ENCODE measurements around the gene ABCA6.

The ABCA6 gene

DNA sequence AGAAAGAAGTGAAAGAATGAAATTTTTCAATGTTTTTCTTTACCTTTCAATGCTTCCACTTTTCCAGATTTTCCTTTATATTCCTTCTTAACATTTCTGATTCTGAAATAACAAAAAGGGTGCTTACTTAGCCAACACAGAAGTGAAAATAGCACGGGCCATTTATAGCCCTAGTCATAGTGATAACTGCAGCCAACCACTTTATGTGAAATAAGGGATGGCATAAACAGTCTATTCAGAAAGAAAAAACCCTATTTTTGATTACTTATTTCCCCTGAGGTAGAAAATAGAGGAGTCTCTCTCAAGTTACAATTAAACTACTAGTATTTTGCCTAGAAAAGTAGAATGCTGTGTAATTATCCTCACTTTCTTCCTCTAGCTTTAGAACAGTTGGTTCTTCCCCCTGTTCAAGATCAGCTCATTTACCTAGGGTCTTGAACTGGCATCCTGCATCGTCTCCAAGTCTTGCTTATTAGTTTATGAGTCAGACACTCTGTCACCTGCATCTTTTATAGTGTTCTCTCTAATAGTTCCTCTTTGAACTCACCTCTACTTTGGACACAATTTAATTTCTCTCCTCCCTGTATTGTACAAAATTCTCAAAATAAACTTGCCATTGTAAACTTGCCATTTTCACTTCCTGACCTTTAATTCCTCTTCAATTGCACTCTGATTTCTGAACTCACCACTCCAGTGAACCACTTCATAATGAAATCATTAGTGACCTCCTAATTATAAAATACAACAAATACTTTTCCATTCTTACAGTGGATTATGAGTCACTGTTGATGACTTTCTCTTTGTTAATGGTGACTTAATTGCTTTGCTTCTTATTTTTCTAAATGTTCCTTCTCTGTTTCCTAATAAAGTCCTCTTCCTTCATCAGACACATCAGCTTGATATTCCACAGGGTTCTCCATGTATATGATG is 23.6 kb downstream of the ABCA6 start:
- no CpG with 5 or more reads among the region's 2 CpGs for WGBS (ENCODE audit: extremely low coverage, insufficient coverage, insufficient read length)
- Histone ChIP-seq H3K27ac (ENCODE audit: low read depth, low read length) (no peak overlapping the region), H2AK5ac (ENCODE audit: low read length) (no peak overlapping the region), H4K12ac (ENCODE audit: low read depth, low read length) (no peak overlapping the region), H3K4me3 (ENCODE audit: low read depth, low read length) (no peak overlapping the region), H3K27me3 (ENCODE audit: insufficient read depth, low read length) (no peaks in the 10 kb centered on the region), H4K8ac (ENCODE audit: low read depth, low read length) (no peak overlapping the region), H2BK12ac (ENCODE audit: low read length) (no peak overlapping the region), H3K36me3 (ENCODE audit: control insufficient read depth in 1 of 2, insufficient read depth in 2 of 2, low read length in 2 of 2) (no peaks in the 10 kb centered on the region), H3K4ac (ENCODE audit: low read depth, low read length) (no peak overlapping the region), H3K9me3 (ENCODE audit: insufficient read depth, low read depth, low read length) (no peaks in the 10 kb centered on the region), H2AFZ (ENCODE audit: insufficient read depth, low read length, poor library complexity) (no peak overlapping the region), H2BK120ac (ENCODE audit: insufficient read depth, low read length, poor library complexity) (no peak overlapping the region), H3K4me1 (ENCODE audit: control insufficient read depth in 1 of 2, insufficient read depth in 2 of 2, low read length in 2 of 2) (no peaks in the 10 kb centered on the region), H3K18ac (ENCODE audit: low read length) (no peak overlapping the region), H2BK5ac (ENCODE audit: low read depth, low read length, poor library complexity) (no peak overlapping the region), H3K9ac (ENCODE audit: low read length) (no peak overlapping the region), H3K79me1 (ENCODE audit: low read length) (no peaks in the 10 kb centered on the region), H3K4me2 (ENCODE audit: low read length) (no peak overlapping the region), H3K14ac (ENCODE audit: low read length) (no peak overlapping the region), H3K79me2 (ENCODE audit: control insufficient read depth, insufficient read depth, low read length, poor library complexity) (no peaks in the 10 kb centered on the region), H3K23ac (ENCODE audit: low read length) (no peak overlapping the region), H4K91ac (ENCODE audit: low read depth, low read length) (no peak overlapping the region)
- DNase-seq = no peak

GRCh38 chr17:69111794-69112193 is 29.9 kb downstream of the ABCA6 start:
- no peak overlapping the region for H3K18ac ChIP-seq (ENCODE audit: low read length)
- H4K8ac ChIP-seq (ENCODE audit: low read depth, low read length) = no peak overlapping the region
- no peaks in the 10 kb centered on the region for H3K27me3 ChIP-seq (ENCODE audit: insufficient read depth, low read length)
- no peaks in the 10 kb centered on the region for H3K9me3 ChIP-seq (ENCODE audit: insufficient read depth, low read depth, low read length)
- H3K23ac ChIP-seq (ENCODE audit: low read length) = no peak overlapping the region
- DNase-seq = no peak
- H3K4ac ChIP-seq (ENCODE audit: low read depth, low read length) = no peak overlapping the region
- H3K27ac ChIP-seq (ENCODE audit: low read depth, low read length) = no peak overlapping the region
- H2BK5ac ChIP-seq (ENCODE audit: low read depth, low read length, poor library complexity) = no peak overlapping the region
- WGBS (ENCODE audit: extremely low coverage, insufficient coverage, insufficient read length) = no CpG with 5 or more reads among the region's 1 CpG
- H3K36me3 ChIP-seq (ENCODE audit: control insufficient read depth in 1 of 2, insufficient read depth in 2 of 2, low read length in 2 of 2) = no peaks in the 10 kb centered on the region
- no peak overlapping the region for H2AK5ac ChIP-seq (ENCODE audit: low read length)
- no peak overlapping the region for H2BK120ac ChIP-seq (ENCODE audit: insufficient read depth, low read length, poor library complexity)
- H3K14ac ChIP-seq (ENCODE audit: low read length) = no peak overlapping the region
- no peak overlapping the region for H3K4me2 ChIP-seq (ENCODE audit: low read length)
- H4K12ac ChIP-seq (ENCODE audit: low read depth, low read length) = no peak overlapping the region
- no peak overlapping the region for H4K91ac ChIP-seq (ENCODE audit: low read depth, low read length)
- no peak overlapping the region for H2BK12ac ChIP-seq (ENCODE audit: low read length)
- no peaks in the 10 kb centered on the region for H3K4me1 ChIP-seq (ENCODE audit: control insufficient read depth in 1 of 2, insufficient read depth in 2 of 2, low read length in 2 of 2)
- H3K79me2 ChIP-seq (ENCODE audit: control insufficient read depth, insufficient read depth, low read length, poor library complexity) = no peaks in the 10 kb centered on the region
- no peaks in the 10 kb centered on the region for H3K79me1 ChIP-seq (ENCODE audit: low read length)
- H3K4me3 ChIP-seq (ENCODE audit: low read depth, low read length) = no peak overlapping the region
- H2AFZ ChIP-seq (ENCODE audit: insufficient read depth, low read length, poor library complexity) = no peak overlapping the region
- H3K9ac ChIP-seq (ENCODE audit: low read length) = no peak overlapping the region

- Histone ChIP-seq H3K4me2 (ENCODE audit: low read length) (no peak overlapping the region), H3K27me3 (ENCODE audit: insufficient read depth, low read length) (no peaks in the 10 kb centered on the region), H2BK5ac (ENCODE audit: low read depth, low read length, poor library complexity) (no peak overlapping the region), H3K4me3 (ENCODE audit: low read depth, low read length) (no peak overlapping the region), H4K12ac (ENCODE audit: low read depth, low read length) (no peak overlapping the region), H2AFZ (ENCODE audit: insufficient read depth, low read length, poor library complexity) (no peak overlapping the region), H3K9ac (ENCODE audit: low read length) (no peak overlapping the region), H3K36me3 (ENCODE audit: control insufficient read depth in 1 of 2, insufficient read depth in 2 of 2, low read length in 2 of 2) (no peaks in the 10 kb centered on the region), H3K14ac (ENCODE audit: low read length) (no peak overlapping the region), H3K23ac (ENCODE audit: low read length) (no peak overlapping the region), H3K79me2 (ENCODE audit: control insufficient read depth, insufficient read depth, low read length, poor library complexity) (no peaks in the 10 kb centered on the region), H3K79me1 (ENCODE audit: low read length) (no peaks in the 10 kb centered on the region), H4K8ac (ENCODE audit: low read depth, low read length) (no peak overlapping the region), H3K4ac (ENCODE audit: low read depth, low read length) (no peak overlapping the region), H3K27ac (ENCODE audit: low read depth, low read length) (no peak overlapping the region), H3K4me1 (ENCODE audit: control insufficient read depth in 1 of 2, insufficient read depth in 2 of 2, low read length in 2 of 2) (no peaks in the 10 kb centered on the region), H2AK5ac (ENCODE audit: low read length) (no peak overlapping the region), H3K9me3 (ENCODE audit: insufficient read depth, low read depth, low read length) (no peaks in the 10 kb centered on the region), H3K18ac (ENCODE audit: low read length) (no peak overlapping the region), H2BK12ac (ENCODE audit: low read length) (no peak overlapping the region), H4K91ac (ENCODE audit: low read depth, low read length) (no peak overlapping the region), H2BK120ac (ENCODE audit: insufficient read depth, low read length, poor library complexity) (no peak overlapping the region)
- peak in 1 of 2 donors; percentile 5 for DNase-seq
- WGBS (ENCODE audit: extremely low coverage, insufficient coverage, insufficient read length) = no CpG with 5 or more reads among the region's 10 CpGs
Measured at GRCh38 chr17:69105907-69106730, 35.6 kb downstream of the ABCA6 start.

- Histone ChIP-seq H4K91ac (ENCODE audit: low read depth, low read length) (peak overlapping the region; percentile 14), H3K4me1 (ENCODE audit: control insufficient read depth in 1 of 2, insufficient read depth in 2 of 2, low read length in 2 of 2) (no peaks in the 10 kb centered on the region), H4K8ac (ENCODE audit: low read depth, low read length) (no peak overlapping the region)
Measured at GRCh38 chr17:69103557-69104233, 38.0 kb downstream of the ABCA6 start.

More at GRCh38 chr17:69103557-69104233, 38.0 kb downstream of the ABCA6 start:
- peak; percentile 98 for DNase-seq
- Histone ChIP-seq H3K4me2 (ENCODE audit: low read length) (no peak overlapping the region), H3K27me3 (ENCODE audit: insufficient read depth, low read length) (no peaks in the 10 kb centered on the region), H2BK120ac (ENCODE audit: insufficient read depth, low read length, poor library complexity) (no peak overlapping the region), H3K9me3 (ENCODE audit: insufficient read depth, low read depth, low read length) (no peaks in the 10 kb centered on the region), H3K18ac (ENCODE audit: low read length) (no peak overlapping the region), H2BK5ac (ENCODE audit: low read depth, low read length, poor library complexity) (no peak overlapping the region), H3K4ac (ENCODE audit: low read depth, low read length) (no peak overlapping the region), H3K79me1 (ENCODE audit: low read length) (no peaks in the 10 kb centered on the region), H3K79me2 (ENCODE audit: control insufficient read depth, insufficient read depth, low read length, poor library complexity) (no peaks in the 10 kb centered on the region), H3K4me3 (ENCODE audit: low read depth, low read length) (no peak overlapping the region), H3K14ac (ENCODE audit: low read length) (no peak overlapping the region), H2AFZ (ENCODE audit: insufficient read depth, low read length, poor library complexity) (no peak overlapping the region), H3K27ac (ENCODE audit: low read depth, low read length) (no peak overlapping the region), H2BK12ac (ENCODE audit: low read length) (no peak overlapping the region), H4K12ac (ENCODE audit: low read depth, low read length) (no peak overlapping the region), H3K23ac (ENCODE audit: low read length) (no peak overlapping the region), H2AK5ac (ENCODE audit: low read length) (no peak overlapping the region), H3K9ac (ENCODE audit: low read length) (no peak overlapping the region), H3K36me3 (ENCODE audit: control insufficient read depth in 1 of 2, insufficient read depth in 2 of 2, low read length in 2 of 2) (no peaks in the 10 kb centered on the region)
- WGBS (ENCODE audit: extremely low coverage, insufficient coverage, insufficient read length) = no CpG with 5 or more reads among the region's 9 CpGs
